DOHH2 (cell line): ENCODE results near the gene RBMS3.

ENCODE experiments used
- CTCF ChIP-seq: fragments of 200-600 bp; sonication (generic); IDR thresholded peaks from one replicate; pipeline ENCODE4 v1.5.1; 2014; ENCODE audit warnings: antibody characterized with exemption, mild to moderate bottlenecking, low read depth, low read length; ENCODE audit not compliant: poor library complexity, severe bottlenecking
- EZH2phosphoT487 ChIP-seq: fragments of 200-600 bp; sonication (generic); IDR thresholded peaks from 2 replicates; pipeline ENCODE4 v1.6.1; 2017; ENCODE audit warnings: borderline replicate concordance, mild to moderate bottlenecking, antibody characterized with exemption, low read length, moderate library complexity, mixed read lengths

GRCh38 chr3:29755416-29755815 lies 474.5 kb downstream of the RBMS3 start:
- no peak for TF ChIP-seq CTCF
- no peak for TF ChIP-seq EZH2phosphoT487
